Neural crest cell (in vitro differentiated cells): ENCODE data around the gene TTLL6. TPM values are rescaled to one million over a fixed set of nuclear protein-coding genes. Genes with fewer than 3 reads are reported as not detected.
A peak's percentile ranks its signal among the peaks of the same experiment; 100 is the strongest.
"Not testable (repeated sequence)": the region's sequence is repeated elsewhere in the genome, so short reads cannot be mapped to it uniquely, and the experiment has no call there.

Experiments used
- DNase-seq: peaks from one replicate; pipeline ENCODE4 v3.0.0; 2021; ENCODE audit warnings: low read depth, mixed read lengths, low spot score
- H3K27ac Mint-ChIP-seq: one replicate; pipeline ENCODE4 v1.8.0; 2021; ENCODE audit warnings: mild to moderate bottlenecking, mixed read lengths; ENCODE audit not compliant: unreplicated experiment
- H3K27me3 Mint-ChIP-seq: 2 replicates; pipeline ENCODE4 v1.8.0; 2021; ENCODE audit warnings: low read depth, mild to moderate bottlenecking, mixed read lengths
- H3K36me3 Mint-ChIP-seq: 2 replicates; pipeline ENCODE4 v1.8.0; 2021; ENCODE audit warnings: low read depth, mild to moderate bottlenecking, mixed read lengths
- H3K4me1 Mint-ChIP-seq: 2 replicates; pipeline ENCODE4 v1.8.0; 2021; ENCODE audit warnings: mixed read lengths
- H3K4me3 Mint-ChIP-seq: one replicate; pipeline ENCODE4 v1.8.0; 2021; ENCODE audit warnings: mild to moderate bottlenecking, mixed read lengths
- H3K9me3 Mint-ChIP-seq: 2 replicates; pipeline ENCODE4 v1.8.0; 2021; ENCODE audit warnings: mixed read lengths
- total RNA-seq: library from RNA; stranded (reverse); gene quantifications from 2 replicates; pipeline ENCODE4 v1.2.1, GENCODE V29; 2021
- TF ChIP-seq, protein P1 (sequence below): fragments of 200-600 bp; sonication (generic); conservative IDR thresholded peaks from 2 replicates; pipeline ENCODE4 v1.5.0; 2021; ENCODE audit warnings: antibody characterized with exemption, mild to moderate bottlenecking

The TTLL6 gene
- total RNA-seq, 1 donor from 2014 or later = 0.65 TPM

DNA sequence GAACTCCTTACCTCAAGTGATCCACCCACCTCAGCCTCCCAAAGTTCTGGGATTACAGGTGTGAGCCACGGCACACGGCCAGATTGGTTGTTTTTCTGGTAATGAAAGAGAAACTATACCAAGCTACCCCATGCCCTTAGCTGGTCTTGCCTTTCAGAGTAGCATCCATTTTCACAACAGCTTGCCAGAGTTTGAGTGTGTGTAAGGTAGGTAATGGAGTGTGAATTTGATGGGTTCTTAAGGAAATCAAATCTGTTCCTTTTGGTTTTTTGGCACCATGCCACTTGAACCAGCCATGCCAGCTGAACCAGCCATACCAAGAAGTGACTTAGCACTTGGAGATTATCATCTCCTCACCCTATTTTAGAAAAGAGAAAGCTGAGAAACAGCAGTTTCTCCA is 18.9 kb upstream of the TTLL6 start:
- TF ChIP-seq, protein P1, sequence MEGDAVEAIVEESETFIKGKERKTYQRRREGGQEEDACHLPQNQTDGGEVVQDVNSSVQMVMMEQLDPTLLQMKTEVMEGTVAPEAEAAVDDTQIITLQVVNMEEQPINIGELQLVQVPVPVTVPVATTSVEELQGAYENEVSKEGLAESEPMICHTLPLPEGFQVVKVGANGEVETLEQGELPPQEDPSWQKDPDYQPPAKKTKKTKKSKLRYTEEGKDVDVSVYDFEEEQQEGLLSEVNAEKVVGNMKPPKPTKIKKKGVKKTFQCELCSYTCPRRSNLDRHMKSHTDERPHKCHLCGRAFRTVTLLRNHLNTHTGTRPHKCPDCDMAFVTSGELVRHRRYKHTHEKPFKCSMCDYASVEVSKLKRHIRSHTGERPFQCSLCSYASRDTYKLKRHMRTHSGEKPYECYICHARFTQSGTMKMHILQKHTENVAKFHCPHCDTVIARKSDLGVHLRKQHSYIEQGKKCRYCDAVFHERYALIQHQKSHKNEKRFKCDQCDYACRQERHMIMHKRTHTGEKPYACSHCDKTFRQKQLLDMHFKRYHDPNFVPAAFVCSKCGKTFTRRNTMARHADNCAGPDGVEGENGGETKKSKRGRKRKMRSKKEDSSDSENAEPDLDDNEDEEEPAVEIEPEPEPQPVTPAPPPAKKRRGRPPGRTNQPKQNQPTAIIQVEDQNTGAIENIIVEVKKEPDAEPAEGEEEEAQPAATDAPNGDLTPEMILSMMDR = no peak
- Mint-ChIP-seq H3K4me1 (peaks cover 6% of the 10 kb centered on the region), H3K27me3 (no peaks in the 10 kb centered on the region), H3K36me3 (no peaks in the 10 kb centered on the region), H3K27ac (no peak overlapping the region), H3K9me3 (no peaks in the 10 kb centered on the region), H3K4me3 (no peak overlapping the region)
- no peak for DNase-seq

DNA sequence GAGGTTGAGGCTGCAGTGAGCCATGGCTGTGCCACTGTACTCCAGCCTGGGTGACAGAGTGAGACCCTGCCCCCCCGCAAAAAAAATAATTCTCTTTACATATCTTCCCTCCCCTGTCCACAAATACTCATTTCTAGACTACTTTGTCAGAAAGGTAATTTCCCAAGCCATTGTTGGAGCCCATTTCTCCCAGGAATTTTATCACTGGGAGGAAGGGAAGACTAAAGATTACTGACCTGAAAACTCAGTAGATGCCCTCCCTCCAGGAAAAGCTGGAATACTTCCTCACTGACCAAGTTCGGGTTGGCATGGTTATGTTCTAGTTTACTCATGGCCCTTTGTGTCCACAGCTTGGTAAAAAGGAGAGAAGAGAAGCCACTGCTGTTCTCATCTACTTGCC is 17.9 kb upstream of the TTLL6 start:
- Mint-ChIP-seq H3K9me3 (no peaks in the 10 kb centered on the region), H3K27ac (no peak overlapping the region), H3K27me3 (no peaks in the 10 kb centered on the region), H3K4me3 (no peak overlapping the region), H3K36me3 (no peaks in the 10 kb centered on the region), H3K4me1 (peaks cover 6% of the 10 kb centered on the region)
- DNase-seq = no peak
- TF ChIP-seq, protein P1 = no peak

DNA sequence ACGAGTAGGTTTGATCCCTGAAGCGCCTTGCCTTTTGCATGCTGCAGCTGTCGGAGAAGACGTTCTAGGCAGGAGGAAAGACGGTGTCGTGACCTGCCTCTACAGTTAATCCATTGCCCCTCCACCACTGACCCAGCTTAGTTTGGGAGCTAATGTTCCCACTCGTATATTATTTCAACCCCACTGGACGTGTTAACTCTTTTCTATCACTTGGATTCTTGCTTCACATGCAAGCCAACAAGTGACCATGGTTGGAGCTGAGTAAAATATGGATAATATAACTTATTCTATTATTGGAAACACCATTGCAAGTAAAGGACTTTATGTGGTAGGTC is 14.5 kb upstream of the TTLL6 start:
- TF ChIP-seq, protein P1 = no peak
- Mint-ChIP-seq H3K27me3 (peaks cover 2% of the 10 kb centered on the region), H3K36me3 (no peaks in the 10 kb centered on the region), H3K4me1 (peaks cover 6% of the 10 kb centered on the region), H3K4me3 (peak overlapping the region; percentile 97), H3K9me3 (no peaks in the 10 kb centered on the region), H3K27ac (no peak overlapping the region)
- no peak for DNase-seq

DNA sequence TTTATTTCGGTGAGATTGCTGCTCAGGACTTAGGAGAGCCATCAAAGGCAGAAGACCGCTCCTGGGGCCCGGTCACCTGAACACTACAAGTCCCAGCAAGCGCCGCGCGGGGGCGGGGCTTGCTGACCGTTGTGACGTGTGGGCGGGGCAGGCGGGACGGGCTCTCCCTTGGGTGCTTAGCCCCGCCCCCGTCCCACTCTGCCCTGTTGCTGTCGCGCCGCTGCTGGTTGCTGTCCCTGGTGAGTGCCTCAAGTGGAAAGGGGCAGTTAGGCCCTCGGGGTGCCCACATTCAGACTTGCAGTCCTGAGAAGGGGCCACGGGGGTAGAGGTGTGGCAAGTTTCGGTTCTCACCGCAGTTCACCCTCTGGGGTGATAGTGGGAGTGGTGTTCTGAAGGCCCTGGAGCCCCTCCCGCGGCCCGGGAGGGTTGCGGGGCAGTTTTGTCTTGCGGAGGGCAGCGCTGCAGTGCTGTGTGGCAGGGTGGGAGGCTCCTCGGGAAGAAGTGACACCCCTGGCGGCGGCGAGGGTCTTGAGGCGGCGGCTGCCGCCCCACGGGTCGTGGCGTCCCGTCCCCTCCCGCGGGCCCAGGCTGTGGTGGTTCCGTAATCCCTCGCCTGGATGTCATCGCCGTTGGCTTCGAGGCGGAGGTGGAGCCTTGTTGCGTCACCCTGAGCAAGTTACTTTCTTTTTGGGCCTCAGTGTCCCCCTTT is 14.0 kb upstream of the TTLL6 start, which contains the start of gene CALCOCO2:
Gene CALCOCO2 (plus strand): TSS at position 196 of the 709 bp plus-strand sequence. CDS start 10,673 bp downstream, outside the sequence.
- Mint-ChIP-seq H3K9me3 (no peaks in the 10 kb centered on the region), H3K36me3 (no peaks in the 10 kb centered on the region), H3K4me1 (peaks cover 6% of the 10 kb centered on the region), H3K27ac (peak within 1 kb of the TSS; percentile 75), H3K27me3 (peaks cover 2% of the 10 kb centered on the region), H3K4me3 (peak within 1 kb of the TSS; percentile 97)
- DNase-seq = peak; percentile 70
- TF ChIP-seq, protein P1 = peak; percentile 11

DNA sequence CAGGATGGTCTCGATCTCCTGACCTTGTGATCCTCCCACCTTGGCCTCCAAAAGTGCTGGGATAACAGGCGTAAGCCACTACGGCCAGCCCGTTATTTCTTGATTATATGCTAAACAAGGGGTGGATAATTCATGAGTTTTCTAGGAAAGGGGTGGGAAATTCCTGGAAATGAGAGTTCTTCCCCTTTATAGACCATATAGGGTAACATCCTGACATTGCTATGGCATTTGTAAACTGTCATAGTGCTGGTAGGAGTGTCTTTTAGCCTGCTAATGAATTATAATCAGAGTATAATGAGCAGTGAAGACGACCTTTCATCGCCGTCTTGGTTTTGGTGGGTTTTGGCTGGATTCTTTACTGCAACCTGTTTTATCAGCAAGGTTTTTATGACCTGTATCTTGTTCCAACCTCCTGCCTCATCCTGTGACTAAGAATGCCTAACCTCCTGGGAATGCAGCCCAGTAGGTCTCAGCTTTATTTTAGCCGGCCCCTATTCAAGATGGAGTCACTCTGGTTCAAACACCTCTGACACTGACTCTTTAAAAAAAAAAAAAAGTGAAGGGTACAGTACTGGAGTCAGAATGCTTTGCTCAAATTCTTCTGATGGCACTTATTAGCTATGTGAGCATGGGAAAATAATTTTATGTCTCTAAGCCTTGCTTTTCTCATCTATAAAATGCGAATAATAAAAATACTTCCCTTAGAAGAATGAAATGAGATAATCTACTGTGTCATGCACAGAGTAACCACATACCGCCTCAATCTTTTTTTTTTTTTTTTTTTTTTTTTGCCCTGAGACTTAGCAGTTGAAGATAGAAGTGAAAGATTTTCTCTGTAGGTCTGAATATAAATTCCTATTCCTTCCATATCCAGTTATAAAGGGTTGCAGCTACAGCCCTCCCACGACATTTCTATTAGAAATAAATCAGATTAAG is 8.7 kb upstream of the TTLL6 start:
- TF ChIP-seq, protein P1 = no peak
- H3K27me3 Mint-ChIP-seq = peaks cover 15% of the 10 kb centered on the region
- H3K4me3 Mint-ChIP-seq = no peak overlapping the region
- H3K4me1 Mint-ChIP-seq = no peaks in the 10 kb centered on the region
- no peaks in the 10 kb centered on the region for H3K36me3 Mint-ChIP-seq
- H3K9me3 Mint-ChIP-seq = no peaks in the 10 kb centered on the region
- no peak for DNase-seq
- H3K27ac Mint-ChIP-seq = no peak overlapping the region

DNA sequence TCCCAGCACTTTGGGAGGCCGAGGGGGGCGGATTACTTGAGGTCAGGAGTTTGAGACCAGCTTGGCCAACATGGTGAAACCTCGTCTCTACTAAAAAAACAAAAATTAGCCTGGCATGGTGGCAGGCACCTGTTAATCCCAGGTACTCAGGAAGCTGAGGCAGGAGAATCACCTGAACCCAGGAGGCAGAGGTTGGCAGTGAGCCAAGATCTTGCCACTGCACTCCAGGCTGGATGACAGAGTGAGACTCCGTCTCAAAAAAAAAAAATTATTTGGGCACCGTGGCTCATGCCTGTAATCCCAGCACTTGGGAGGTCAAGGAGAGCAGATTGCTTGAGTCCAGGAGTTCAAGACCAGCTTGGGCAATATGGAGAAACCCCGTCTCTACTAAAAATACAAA is 3.9 kb upstream of the TTLL6 start:
- not testable (repeated sequence) for H3K4me3 Mint-ChIP-seq, H3K36me3 Mint-ChIP-seq, H3K9me3 Mint-ChIP-seq, DNase-seq, H3K27ac Mint-ChIP-seq
- Mint-ChIP-seq H3K4me1 (peaks cover 24% of the 10 kb centered on the region), H3K27me3 (peaks cover 55% of the 10 kb centered on the region)
